T-cell (primary cell): Measurements from ENCODE around the gene TM6SF1. TPM values are rescaled to one million over a fixed set of nuclear protein-coding genes. Genes with fewer than 3 reads are reported as not detected.

ENCODE experiments used
- ATAC-seq, 4 experiments: fragments of 200-7000 bp in 3 of 4; fragments of 150-1000 bp in 1 of 4; cut with Tn5 transposase; replicated peaks in 1 of 4; 1 replicate in 3 of 4; 2 replicates in 1 of 4; pipeline ENCODE4 v1.10.0; 2021; ENCODE audit warnings: moderate library complexity in 3 of 4, mild to moderate bottlenecking in 2 of 4, moderate number of reproducible peaks in 1 of 4
- CTCF ChIA-PET, 2 donors: fragments of 300-600 bp; sonication (Branson Sonifier 250); formaldehyde crosslinking; loops; one replicate each; lab custom pipeline; 2022; ENCODE audit warnings: antibody characterized with exemption in 2 of 2; lab: Charles Lee
- POLR2A ChIA-PET, 2 donors: fragments of 300-600 bp; sonication (Branson Sonifier 250); formaldehyde crosslinking; loops; one replicate each; lab custom pipeline; 2022; ENCODE audit warnings: antibody characterized with exemption in 2 of 2; lab: Charles Lee
- DNase-seq, 35 experiments: peaks; one replicate each; pipeline versions ENCODE4 v3.0.0 to v3.0.0-alpha.2; 2013 to 2023
- H3K27ac ChIP-seq: one replicate; pipeline ENCODE4 v1.5.1; 2013; ENCODE audit warnings: low read length
- H3K27me3 ChIP-seq, 2 experiments: replicated peaks in 1 of 2; 1 replicate in 1 of 2; 2 replicates in 1 of 2; pipeline versions ENCODE4 v1.6.1 to v1.7.0; 2013; ENCODE audit warnings: low read length in 1 of 2, mixed read lengths in 1 of 2; ENCODE audit not compliant: control insufficient read depth in 2 of 2, insufficient read depth in 2 of 2; ENCODE audit errors: extremely low read depth in 1 of 2
- H3K36me3 ChIP-seq, 2 donors: 1 replicate in 1 of 2; 2 replicates in 1 of 2; pipeline versions ENCODE4 v1.6.1 to v1.7.0; 2013; ENCODE audit warnings: low read length in 1 of 2; ENCODE audit not compliant: control insufficient read depth in 2 of 2, insufficient read depth in 1 of 2; ENCODE audit errors: extremely low read depth in 1 of 2
- H3K4me1 ChIP-seq, 2 experiments: 1 replicate in 1 of 2; 2 replicates in 1 of 2; pipeline versions ENCODE4 v1.6.1 to v1.7.0; 2013; ENCODE audit warnings: low read length in 2 of 2, mixed read lengths in 1 of 2; ENCODE audit not compliant: insufficient read depth in 2 of 2, control insufficient read depth in 1 of 2; ENCODE audit errors: extremely low read depth in 1 of 2
- H3K4me3 ChIP-seq, 2 donors: 1 replicate in 1 of 2; 2 replicates in 1 of 2; pipeline versions ENCODE4 v1.5.1 to v1.7.0; 2013; ENCODE audit warnings: mild to moderate bottlenecking in 2 of 2, low read length in 1 of 2, moderate library complexity in 1 of 2; ENCODE audit not compliant: control insufficient read depth in 1 of 2; ENCODE audit errors: extremely low read depth in 1 of 2
- H3K9me3 ChIP-seq: 2 replicates; pipeline ENCODE4 v1.7.0; 2013
- H3K27ac Mint-ChIP-seq, 2 donors: one replicate each; pipeline ENCODE4 v1.8.0; 2020 to 2021; ENCODE audit warnings: mild to moderate bottlenecking in 2 of 2, mixed read lengths in 2 of 2
- H3K27me3 Mint-ChIP-seq, 2 donors: one replicate each; pipeline ENCODE4 v1.8.0; 2021 to 2022; ENCODE audit warnings: mixed read lengths in 2 of 2
- H3K36me3 Mint-ChIP-seq: one replicate; pipeline ENCODE4 v1.8.0; 2021; ENCODE audit warnings: mixed read lengths
- H3K4me1 Mint-ChIP-seq, 3 donors: one replicate each; pipeline ENCODE4 v1.8.0; 2020 to 2022; ENCODE audit warnings: mixed read lengths in 3 of 3, mild to moderate bottlenecking in 1 of 3
- H3K4me3 Mint-ChIP-seq, 3 donors: one replicate each; pipeline ENCODE4 v1.8.0; 2020 to 2022; ENCODE audit warnings: mild to moderate bottlenecking in 3 of 3, mixed read lengths in 3 of 3, moderate library complexity in 3 of 3
- H3K9me3 Mint-ChIP-seq, 3 donors: one replicate each; pipeline ENCODE4 v1.8.0; 2020 to 2022; ENCODE audit warnings: mixed read lengths in 3 of 3
- WGBS: methylation state at CpG from one replicate; pipeline ENCODE4 v1.1.5; 2013; ENCODE audit warnings: missing lambda C conversion rate; ENCODE audit not compliant: insufficient coverage; 5-methylcytosine and 5-hydroxymethylcytosine counted together
- total RNA-seq, 35 experiments: library from RNA in 6 of 35; stranded (reverse) in 6 of 35; fragments of 120-200 nt in 1 of 35; gene quantifications; one replicate each; pipeline versions ENCODE4 v1.2.1 to v1.2.4 and lab custom pipeline; 2013 to 2026

Gene TM6SF1
- total RNA-seq, 5 donors from 2014 or later (not counting 1 experiment from before 2014, with no cell fraction given): 0.33 to 2.1 (median 0.84) TPM; not detected in 1

GRCh38 chr15:83118291-83118827, 10.9 kb downstream of the TM6SF1 start:
- H3K9me3 Mint-ChIP-seq: no peaks in the 10 kb centered on the region
- no peak for ATAC-seq
- H3K27me3 ChIP-seq: peaks cover 0 to 6% of the 10 kb centered on the region in 2 experiments
- 61% methylated on average over 5 of the region's 6 CpGs for WGBS
- no peak for DNase-seq
- H3K9me3 ChIP-seq: no peaks in the 10 kb centered on the region
- no peak overlapping the region for H3K4me3 Mint-ChIP-seq
- POLR2A ChIA-PET: no interaction called here
- no peaks in the 10 kb centered on the region for H3K27me3 Mint-ChIP-seq
- CTCF ChIA-PET: no interaction called here
- H3K4me1 ChIP-seq: no peaks in the 10 kb centered on the region
- H3K27ac Mint-ChIP-seq: no peak overlapping the region
- no peaks in the 10 kb centered on the region for H3K36me3 Mint-ChIP-seq
- H3K4me1 Mint-ChIP-seq: no peaks in the 10 kb centered on the region
- no peak overlapping the region for H3K27ac ChIP-seq
- H3K4me3 ChIP-seq: no peak overlapping the region
- no peaks in the 10 kb centered on the region for H3K36me3 ChIP-seq

- WGBS: 82% methylated on average over 4 of the region's 4 CpGs
- no peak for DNase-seq
- Histone ChIP-seq H3K4me1 (no peaks in the 10 kb centered on the region), H3K36me3 (no peaks in the 10 kb centered on the region), H3K9me3 (no peaks in the 10 kb centered on the region), H3K27ac (no peak overlapping the region), H3K27me3 (peaks cover 0 to 6% of the 10 kb centered on the region in 2 experiments), H3K4me3 (no peak overlapping the region)
- Mint-ChIP-seq H3K4me3 (no peak overlapping the region), H3K36me3 (no peaks in the 10 kb centered on the region), H3K4me1 (no peaks in the 10 kb centered on the region), H3K27me3 (no peaks in the 10 kb centered on the region), H3K27ac (no peak overlapping the region), H3K9me3 (no peaks in the 10 kb centered on the region)
- ChIA-PET POLR2A (no interaction called here), CTCF (no interaction called here)
- no peak for ATAC-seq
Measured at GRCh38 chr15:83118968-83119367, 11.5 kb downstream of the TM6SF1 start.

GRCh38 chr15:83119968-83120581, 12.6 kb downstream of the TM6SF1 start:
- Mint-ChIP-seq H3K4me1 (no peaks in the 10 kb centered on the region), H3K9me3 (no peaks in the 10 kb centered on the region), H3K4me3 (no peak overlapping the region), H3K27ac (no peak overlapping the region), H3K27me3 (no peaks in the 10 kb centered on the region), H3K36me3 (no peaks in the 10 kb centered on the region)
- H3K27ac ChIP-seq: no peak overlapping the region
- WGBS: 88% methylated on average over 7 of the region's 9 CpGs
- no peak overlapping the region for H3K4me3 ChIP-seq
- POLR2A ChIA-PET: no interaction called here
- no peak for ATAC-seq
- no peaks in the 10 kb centered on the region for H3K36me3 ChIP-seq
- no peak for DNase-seq
- no peaks in the 10 kb centered on the region for H3K4me1 ChIP-seq
- CTCF ChIA-PET: no interaction called here
- no peaks in the 10 kb centered on the region for H3K9me3 ChIP-seq
- peaks cover 0 to 9% of the 10 kb centered on the region in 2 experiments for H3K27me3 ChIP-seq

GRCh38 chr15:83123529-83123928, 16.1 kb downstream of the TM6SF1 start:
- peaks cover 0 to 6% of the 10 kb centered on the region in 2 experiments for H3K27me3 ChIP-seq
- H3K36me3 ChIP-seq: no peaks in the 10 kb centered on the region
- WGBS: no CpG with 5 or more reads among the region's 1 CpG
- ATAC-seq (no peak), DNase-seq (no peak)
- H3K4me3 ChIP-seq: no peak overlapping the region
- H3K4me1 ChIP-seq: no peaks in the 10 kb centered on the region
- Mint-ChIP-seq H3K36me3 (no peaks in the 10 kb centered on the region), H3K9me3 (no peaks in the 10 kb centered on the region), H3K4me3 (no peak overlapping the region), H3K27ac (no peak overlapping the region), H3K4me1 (no peaks in the 10 kb centered on the region), H3K27me3 (no peaks in the 10 kb centered on the region)
- ChIA-PET POLR2A (no interaction called here), CTCF (no interaction called here)
- H3K9me3 ChIP-seq: no peaks in the 10 kb centered on the region
- H3K27ac ChIP-seq: no peak overlapping the region

GRCh38 chr15:83127547-83128150, 20.2 kb downstream of the TM6SF1 start:
- no peak for DNase-seq
- Mint-ChIP-seq H3K9me3 (no peaks in the 10 kb centered on the region), H3K27me3 (peaks cover 0 to 2% of the 10 kb centered on the region in 2 donors), H3K4me3 (no peak overlapping the region), H3K27ac (no peak overlapping the region), H3K4me1 (no peaks in the 10 kb centered on the region), H3K36me3 (no peaks in the 10 kb centered on the region)
- no peaks in the 10 kb centered on the region for H3K36me3 ChIP-seq
- ChIA-PET CTCF (no interaction called here), POLR2A (no interaction called here)
- no peak for ATAC-seq
- 100% methylated on average over 1 of the region's 3 CpGs for WGBS
- H3K27ac ChIP-seq: no peak overlapping the region
- H3K4me1 ChIP-seq: no peaks in the 10 kb centered on the region
- peaks cover 0 to 2% of the 10 kb centered on the region in 2 experiments for H3K27me3 ChIP-seq
- H3K9me3 ChIP-seq: no peaks in the 10 kb centered on the region
- H3K4me3 ChIP-seq: no peak overlapping the region

- no peaks in the 10 kb centered on the region for H3K36me3 Mint-ChIP-seq
- peaks cover 0 to 2% of the 10 kb centered on the region in 2 donors for H3K27me3 Mint-ChIP-seq
- Histone ChIP-seq H3K36me3 (no peaks in the 10 kb centered on the region), H3K4me3 (no peak overlapping the region), H3K9me3 (no peaks in the 10 kb centered on the region), H3K4me1 (no peaks in the 10 kb centered on the region), H3K27ac (no peak overlapping the region), H3K27me3 (peaks cover 0 to 1% of the 10 kb centered on the region in 2 experiments)
- CTCF ChIA-PET: no interaction called here
- DNase-seq: no peak
- POLR2A ChIA-PET: no interaction called here
- no peaks in the 10 kb centered on the region for H3K9me3 Mint-ChIP-seq
- H3K4me1 Mint-ChIP-seq: no peaks in the 10 kb centered on the region
- H3K27ac Mint-ChIP-seq: no peak overlapping the region
- no peak overlapping the region for H3K4me3 Mint-ChIP-seq
- ATAC-seq: no peak
- WGBS: 77% methylated on average over 2 of the region's 2 CpGs
Measured at GRCh38 chr15:83129791-83130190, 22.3 kb downstream of the TM6SF1 start.
